ENCODE data around the gene ARHGDIB.

GRCh38 chr12:14950421-14950820 lies 11.0 kb downstream of the ARHGDIB start:
- TF ChIP-seq POLR2A (IDR thresholded peaks at IDR 0.05) (no peak), CTCF (IDR thresholded peaks at IDR 0.05) (no peak)

Data from tibial nerve (tissue), 3 donors.